ENCODE results near the gene GABPA. TPM values are rescaled to one million over a fixed set of nuclear protein-coding genes. Genes with fewer than 3 reads are reported as not detected.

Gene GABPA
- total and polyA plus RNA-seq, 2 of the 13 experiments (the other 11 are each of a cell fraction or from before 2014, with no cell fraction given) = 7.4 to 13.2 TPM

- peaks cover 10 to 34% of the 10 kb centered on the region in 2 experiments for H3K36me3 ChIP-seq (replicated peaks in 1 of 2; ENCODE audit: control insufficient read depth in 1 of 2, insufficient read depth in 2 of 2, low read length in 2 of 2)
- H3K4me2 ChIP-seq (ENCODE audit: low read depth, low read length) = peak overlapping the region; percentile 92
- intact Hi-C loops (cut with micrococcal nuclease; ENCODE audit: unreplicated experiment) (loop anchor here (5.0 kb wide), 1 partner anchor 265 kb away; no protein-coding TSS in a partner anchor), in situ Hi-C loops (cut with HindIII; ENCODE audit: extremely low pct_ligation_motif_present, low pct_unique_long_range_greater_than_20kb) (loop anchor here (5.0 kb wide), 1 partner anchor 125 kb away; the partner anchor contains the start of gene MRPL39)
- H3K4me1 ChIP-seq (ENCODE audit: insufficient read depth, low read length) = peaks cover 29% of the 10 kb centered on the region
- TF ChIP-seq ZNF460 (CRISPR knock-in tag; IDR thresholded peaks at IDR 0.05; ENCODE audit: borderline replicate concordance) = peak; percentile 75
- TF ChIP-seq ZNF550 (CRISPR knock-in tag; IDR thresholded peaks at IDR 0.05; ENCODE audit: borderline replicate concordance) = 0 out of 2 replicates have a peak, but pooled peaks have one; percentile 34
- 0 out of 2 replicates have a peak, but pooled peaks have one; percentile 33 for TF ChIP-seq CEBPB (IDR thresholded peaks at IDR 0.05; ENCODE audit: borderline replicate concordance, low read depth, low read length)
- TF ChIP-seq CENPBD1 (CRISPR knock-in tag; IDR thresholded peaks at IDR 0.05; ENCODE audit: borderline replicate concordance, low read depth) = no peak
- TF ChIP-seq ZNF382 (CRISPR knock-in tag; IDR thresholded peaks at IDR 0.05; ENCODE audit: borderline replicate concordance) = no peak
- ChIA-PET POLR2A (no interaction called here), CTCF (ENCODE audit: low intra/inter-chr PET ratio, low total read pairs) (no interaction called here)
- no peaks in the 10 kb centered on the region; a peak in 1 of 5 replicates for H3K27me3 ChIP-seq (ENCODE audit: control insufficient read depth in 1 of 2, insufficient read depth in 2 of 2, low read length in 2 of 2)
- H4K20me1 ChIP-seq (ENCODE audit: insufficient read depth, low read length) = peaks cover 16% of the 10 kb centered on the region; the same call in 1 of the 2 replicates
- WGBS (ENCODE audit: low lambda C conversion rate) = 98% methylated on average over 6 of the region's 6 CpGs
- H3K27ac ChIP-seq (ENCODE audit: extremely low read length, insufficient read depth, low read length) = peak overlapping the region; percentile 8
- FAIRE-seq (no peak), ATAC-seq (no peak), DNase-seq (ENCODE audit: low spot score) (no peak)
- no peak overlapping the region for H2AFZ ChIP-seq (ENCODE audit: low read length)
- H3K4me3 ChIP-seq (replicated peaks in 1 of 3; ENCODE audit: insufficient read depth in 1 of 3, low read depth in 2 of 3, low read length in 3 of 3) = no peak overlapping the region
- H3K9ac ChIP-seq (ENCODE audit: insufficient read depth, low read depth, low read length) = no peak overlapping the region
- BruUV-seq (replicated peaks) = no TSS peak
- peaks cover 54% of the 10 kb centered on the region for H3K79me2 ChIP-seq (ENCODE audit: insufficient read depth, low read length)
- no peaks in the 10 kb centered on the region for H3K9me3 ChIP-seq (ENCODE audit: low read length)
Measured at GRCh38 chr21:25732091-25732760, 2.5 kb upstream of the GABPA start.
